HEK293T (cell line): Measurements from ENCODE around the gene LILRA2.
"Not testable (repeated sequence)": the region's sequence is repeated elsewhere in the genome, so short reads cannot be mapped to it uniquely, and the experiment has no call there.

Experiments
- BHLHE40 ChIP-seq: fragments of 450-650 bp; IDR thresholded peaks from 2 replicates; pipeline ENCODE4 v1.6.1; 2016; ENCODE audit warnings: mild to moderate bottlenecking, moderate library complexity, borderline replicate concordance
- FOXK2 ChIP-seq: fragments of 450-650 bp; IDR thresholded peaks from 2 replicates; pipeline ENCODE4 v1.6.1; 2016; ENCODE audit warnings: mild to moderate bottlenecking
- FOXM1 ChIP-seq: fragments of 450-650 bp; IDR thresholded peaks from 2 replicates; pipeline ENCODE4 v1.6.1; 2017; ENCODE audit warnings: mild to moderate bottlenecking, borderline replicate concordance
- HDGF ChIP-seq: fragments of 450-650 bp; IDR thresholded peaks from 2 replicates; pipeline ENCODE4 v1.6.1; 2017; ENCODE audit warnings: antibody characterized with exemption, borderline replicate concordance
- SP1 ChIP-seq: fragments of 450-650 bp; IDR thresholded peaks from 2 replicates; pipeline ENCODE4 v1.6.1; 2017
- TARDBP ChIP-seq: fragments of 450-650 bp; IDR thresholded peaks from 2 replicates; pipeline ENCODE4 v1.6.1; 2016

DNA sequence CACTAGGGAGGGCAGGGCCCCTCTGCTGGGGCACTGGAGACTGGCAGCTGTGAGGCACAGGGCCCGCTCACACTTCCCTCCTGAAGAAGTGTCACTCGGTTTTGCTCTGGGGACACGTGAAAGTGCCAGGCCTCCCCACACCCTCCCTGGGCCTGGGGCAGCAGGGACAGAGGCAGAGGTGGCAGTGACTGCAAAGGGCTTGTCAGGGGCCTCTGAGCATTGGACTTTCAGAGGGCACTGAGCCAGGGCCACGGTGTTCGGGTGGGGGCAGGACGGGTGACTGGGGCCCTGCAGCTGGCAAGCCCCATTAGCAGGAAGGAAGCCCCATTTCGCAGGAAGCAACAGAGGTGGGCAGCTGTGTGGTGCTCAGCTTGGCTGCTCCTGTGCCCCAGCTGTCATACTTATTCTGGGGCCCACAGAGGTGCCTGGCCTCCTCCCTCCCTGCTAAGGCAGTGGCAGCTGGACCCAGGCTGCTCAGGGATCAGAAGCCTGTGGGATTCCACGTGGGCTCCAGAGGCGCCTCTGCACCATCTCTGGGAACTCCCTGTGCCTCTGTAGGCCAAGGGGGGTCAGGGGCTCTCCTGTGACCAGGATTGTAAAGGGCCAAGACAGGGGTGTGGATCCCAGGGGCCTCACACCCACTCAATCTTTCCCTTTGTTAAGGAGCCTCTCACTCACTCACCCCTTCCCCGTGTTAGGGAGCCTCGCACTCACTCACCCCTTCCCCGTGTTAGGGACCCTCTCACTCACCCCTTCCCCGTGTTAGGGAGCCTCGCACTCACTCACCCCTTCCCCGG, 51.5 kb downstream of the LILRA2 start:
- not testable (repeated sequence) for TF ChIP-seq BHLHE40, FOXM1, TARDBP, SP1, FOXK2, HDGF
